MM.1S (cell line): ENCODE measurements around the gene DGKA.

Source experiments
- EZH2 ChIP-seq: fragments of 300-600 bp; sonication (generic); optimal IDR thresholded peaks from 2 replicates; pipeline ENCODE3; 2017; ENCODE audit warnings: low read depth, mild to moderate bottlenecking, antibody characterized with exemption, low read length, mixed read lengths
- EZH2phosphoT487 ChIP-seq: fragments of 300-600 bp; sonication (generic); IDR thresholded peaks from 2 replicates; pipeline ENCODE4 v1.6.1; 2018; ENCODE audit warnings: antibody characterized with exemption, low read length
- TF ChIP-seq, protein P1 (sequence below): fragments of 300-600 bp; sonication (generic); IDR thresholded peaks from 2 replicates; pipeline ENCODE4 v1.5.1; 2016; ENCODE audit warnings: antibody characterized with exemption, low read length, mixed read lengths

DNA sequence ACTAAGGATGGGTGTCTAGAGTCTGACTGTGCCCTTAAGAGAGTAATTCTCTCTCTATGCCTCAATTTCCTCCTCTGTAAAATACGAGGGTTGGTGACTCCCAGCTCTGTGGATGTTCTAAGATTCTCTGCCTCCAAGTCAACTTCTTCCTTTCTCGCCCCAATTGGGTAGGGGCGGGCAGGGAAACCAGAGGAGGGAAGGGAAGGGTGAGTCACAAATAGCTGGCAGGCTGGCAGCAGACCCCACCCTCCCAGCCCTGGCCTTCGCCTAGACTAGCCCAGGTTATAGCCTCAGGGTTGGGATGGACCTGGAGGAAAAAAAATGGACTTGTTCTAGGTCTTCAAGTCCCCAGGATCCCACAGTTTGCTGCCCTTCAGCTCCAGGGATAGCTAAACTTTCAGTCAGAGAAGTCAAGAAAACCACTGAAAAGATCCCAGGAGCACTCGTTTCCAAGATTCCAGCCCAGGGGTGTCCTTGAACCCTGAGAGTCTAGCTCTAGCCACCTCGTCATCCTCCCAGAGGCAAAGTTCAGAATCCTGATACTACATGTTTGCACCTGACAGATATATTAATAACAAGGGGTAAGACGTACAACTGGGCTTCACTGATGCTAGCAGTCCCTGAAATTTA, 2.3 kb downstream of the DGKA start:
- TF ChIP-seq EZH2, result no peak
- TF ChIP-seq, protein P1, sequence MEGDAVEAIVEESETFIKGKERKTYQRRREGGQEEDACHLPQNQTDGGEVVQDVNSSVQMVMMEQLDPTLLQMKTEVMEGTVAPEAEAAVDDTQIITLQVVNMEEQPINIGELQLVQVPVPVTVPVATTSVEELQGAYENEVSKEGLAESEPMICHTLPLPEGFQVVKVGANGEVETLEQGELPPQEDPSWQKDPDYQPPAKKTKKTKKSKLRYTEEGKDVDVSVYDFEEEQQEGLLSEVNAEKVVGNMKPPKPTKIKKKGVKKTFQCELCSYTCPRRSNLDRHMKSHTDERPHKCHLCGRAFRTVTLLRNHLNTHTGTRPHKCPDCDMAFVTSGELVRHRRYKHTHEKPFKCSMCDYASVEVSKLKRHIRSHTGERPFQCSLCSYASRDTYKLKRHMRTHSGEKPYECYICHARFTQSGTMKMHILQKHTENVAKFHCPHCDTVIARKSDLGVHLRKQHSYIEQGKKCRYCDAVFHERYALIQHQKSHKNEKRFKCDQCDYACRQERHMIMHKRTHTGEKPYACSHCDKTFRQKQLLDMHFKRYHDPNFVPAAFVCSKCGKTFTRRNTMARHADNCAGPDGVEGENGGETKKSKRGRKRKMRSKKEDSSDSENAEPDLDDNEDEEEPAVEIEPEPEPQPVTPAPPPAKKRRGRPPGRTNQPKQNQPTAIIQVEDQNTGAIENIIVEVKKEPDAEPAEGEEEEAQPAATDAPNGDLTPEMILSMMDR, result no peak
- no peak for TF ChIP-seq EZH2phosphoT487
